ENCODE data around the gene RSBN1L. TPM values are rescaled to one million over a fixed set of nuclear protein-coding genes. Genes with fewer than 3 reads are reported as not detected.

RSBN1L gene
- polyA plus RNA-seq, 1 donor (not counting 4 experiments of a cell fraction or from before 2014, with no cell fraction given) = 9.6 TPM

GRCh38 chr7:77680266-77680665, 16.0 kb upstream of the RSBN1L start:
- dilution Hi-C loops (cut with MboI; ENCODE audit: extremely low pct_ligation_motif_present, low sequenced_read_pairs) = no loop called here
- Histone ChIP-seq H3K27ac (ENCODE audit: control insufficient read depth, insufficient read depth, low read length) (no peak overlapping the region), H3K9ac (ENCODE audit: control insufficient read depth, extremely low read depth, insufficient read depth, low read length) (no peak overlapping the region), H3K9me3 (ENCODE audit: control insufficient read depth, low read depth, low read length) (no peaks in the 10 kb centered on the region), H3K79me2 (ENCODE audit: control insufficient read depth, insufficient read depth, low read length) (no peaks in the 10 kb centered on the region), H3K4me1 (ENCODE audit: control insufficient read depth, extremely low read depth, insufficient read depth, low read length) (peaks cover 17% of the 10 kb centered on the region), H3K4me3 (ENCODE audit: control insufficient read depth in 2 of 3, extremely low read depth in 1 of 3, insufficient read depth in 2 of 3, low read depth in 1 of 3, low read length in 3 of 3) (no peak overlapping the region), H3K9me1 (ENCODE audit: control insufficient read depth, extremely low read depth, insufficient read depth, low read length) (no peaks in the 10 kb centered on the region), H3K4me2 (ENCODE audit: control insufficient read depth, extremely low read depth, insufficient read depth, low read depth, low read length) (no peak overlapping the region), H2AFZ (ENCODE audit: control insufficient read depth, low read length) (no peak overlapping the region), H3K27me3 (ENCODE audit: control insufficient read depth, extremely low read depth, insufficient read depth, low read length) (no peaks in the 10 kb centered on the region), H4K20me1 (ENCODE audit: control insufficient read depth, extremely low read depth, insufficient read depth, low read length) (no peaks in the 10 kb centered on the region), H3K36me3 (ENCODE audit: control insufficient read depth in 2 of 2, extremely low read depth in 1 of 2, insufficient read depth in 2 of 2, low read length in 2 of 2) (peaks cover 5 to 6% of the 10 kb centered on the region in 2 experiments)
- DNase-seq (ENCODE audit: low read depth, low spot score) (no peak), FAIRE-seq (no peak)
- no peak for TF ChIP-seq CTCF (optimal IDR thresholded peaks at IDR 0.05 in 1 of 3, IDR thresholded peaks at IDR 0.05 in 1 of 3, conservative IDR thresholded peaks at IDR 0.05 in 1 of 3; ENCODE audit: extremely low read depth in 1 of 3, insufficient read depth in 2 of 3, low read length in 3 of 3)
- TF ChIP-seq EZH2 (IDR thresholded peaks at IDR 0.05; ENCODE audit: low read length) = no peak

- FAIRE-seq = peak; percentile 81
These were observed 12.2 kb upstream of the RSBN1L start for GRCh38 chr7:77684030-77684429.

More at GRCh38 chr7:77684030-77684429, 12.2 kb upstream of the RSBN1L start:
- no peak overlapping the region for H3K4me3 ChIP-seq (ENCODE audit: control insufficient read depth in 2 of 3, extremely low read depth in 1 of 3, insufficient read depth in 2 of 3, low read depth in 1 of 3, low read length in 3 of 3)
- no peak overlapping the region for H3K9ac ChIP-seq (ENCODE audit: control insufficient read depth, extremely low read depth, insufficient read depth, low read length)
- no peaks in the 10 kb centered on the region for H4K20me1 ChIP-seq (ENCODE audit: control insufficient read depth, extremely low read depth, insufficient read depth, low read length)
- no peak overlapping the region for H2AFZ ChIP-seq (ENCODE audit: control insufficient read depth, low read length)
- no peaks in the 10 kb centered on the region for H3K27me3 ChIP-seq (ENCODE audit: control insufficient read depth, extremely low read depth, insufficient read depth, low read length)
- no peak overlapping the region for H3K4me2 ChIP-seq (ENCODE audit: control insufficient read depth, extremely low read depth, insufficient read depth, low read depth, low read length)
- no peak for TF ChIP-seq EZH2 (IDR thresholded peaks at IDR 0.05; ENCODE audit: low read length)
- TF ChIP-seq CTCF (optimal IDR thresholded peaks at IDR 0.05 in 1 of 3, IDR thresholded peaks at IDR 0.05 in 1 of 3, conservative IDR thresholded peaks at IDR 0.05 in 1 of 3; ENCODE audit: extremely low read depth in 1 of 3, insufficient read depth in 2 of 3, low read length in 3 of 3) = no peak
- H3K79me2 ChIP-seq (ENCODE audit: control insufficient read depth, insufficient read depth, low read length) = peaks cover 9% of the 10 kb centered on the region
- no peaks in the 10 kb centered on the region for H3K9me3 ChIP-seq (ENCODE audit: control insufficient read depth, low read depth, low read length)
- H3K36me3 ChIP-seq (ENCODE audit: control insufficient read depth in 2 of 2, extremely low read depth in 1 of 2, insufficient read depth in 2 of 2, low read length in 2 of 2) = peaks cover 5 to 8% of the 10 kb centered on the region in 2 experiments
- peak overlapping the region; percentile 42 for H3K27ac ChIP-seq (ENCODE audit: control insufficient read depth, insufficient read depth, low read length)
- dilution Hi-C loops (cut with MboI; ENCODE audit: extremely low pct_ligation_motif_present, low sequenced_read_pairs) = no loop called here
- H3K9me1 ChIP-seq (ENCODE audit: control insufficient read depth, extremely low read depth, insufficient read depth, low read length) = no peaks in the 10 kb centered on the region
- peak; percentile 19 for DNase-seq (ENCODE audit: low read depth, low spot score)
- H3K4me1 ChIP-seq (ENCODE audit: control insufficient read depth, extremely low read depth, insufficient read depth, low read length) = peaks cover 16% of the 10 kb centered on the region

Measured in keratinocyte (primary cell).